Measurements from ENCODE around the gene BABAM2.

DNA sequence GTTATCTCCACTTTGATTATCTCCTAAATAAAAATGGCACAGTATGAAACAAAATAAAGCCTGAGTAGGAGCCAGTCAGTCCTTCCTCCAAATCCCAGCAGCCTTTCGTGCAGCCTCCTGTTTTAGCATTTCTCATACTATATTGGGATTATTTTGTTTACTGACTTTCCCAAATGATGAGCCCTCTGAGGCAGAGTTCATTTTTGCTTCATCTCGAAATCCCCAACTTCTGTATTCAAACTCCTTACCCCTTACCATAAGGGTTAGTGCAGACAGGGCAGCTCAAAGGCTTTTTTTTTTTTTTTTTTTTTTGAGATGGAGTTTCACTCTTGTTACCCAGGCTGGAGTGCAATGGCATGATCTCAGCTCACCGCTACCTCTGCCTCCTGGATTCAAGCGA is 388.8 kb downstream of the BABAM2 start:
- TF ChIP-seq TARDBP (IDR thresholded peaks at IDR 0.05) (no peak), SUZ12 (IDR thresholded peaks at IDR 0.05) (no peak), ELF4 (IDR thresholded peaks at IDR 0.05) (no peak), FOXM1 (IDR thresholded peaks at IDR 0.05; ENCODE audit: borderline replicate concordance) (no peak), NFRKB (IDR thresholded peaks at IDR 0.05) (no peak), L3MBTL2 (conservative IDR thresholded peaks at IDR 0.05) (no peak), SP1 (IDR thresholded peaks at IDR 0.05) (no peak), FOXA1 (IDR thresholded peaks at IDR 0.05) (no peak), ARNT (IDR thresholded peaks at IDR 0.05) (no peak), FOXK2 (IDR thresholded peaks at IDR 0.05) (no peak)
- TF ChIP-seq, protein P1, sequence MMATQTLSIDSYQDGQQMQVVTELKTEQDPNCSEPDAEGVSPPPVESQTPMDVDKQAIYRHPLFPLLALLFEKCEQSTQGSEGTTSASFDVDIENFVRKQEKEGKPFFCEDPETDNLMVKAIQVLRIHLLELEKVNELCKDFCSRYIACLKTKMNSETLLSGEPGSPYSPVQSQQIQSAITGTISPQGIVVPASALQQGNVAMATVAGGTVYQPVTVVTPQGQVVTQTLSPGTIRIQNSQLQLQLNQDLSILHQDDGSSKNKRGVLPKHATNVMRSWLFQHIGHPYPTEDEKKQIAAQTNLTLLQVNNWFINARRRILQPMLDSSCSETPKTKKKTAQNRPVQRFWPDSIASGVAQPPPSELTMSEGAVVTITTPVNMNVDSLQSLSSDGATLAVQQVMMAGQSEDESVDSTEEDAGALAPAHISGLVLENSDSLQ (IDR thresholded peaks at IDR 0.05), result no peak

Measured in HEK293T (cell line).